ENCODE measurements around the gene TCOF1. TPM values are rescaled to one million over a fixed set of nuclear protein-coding genes. Genes with fewer than 3 reads are reported as not detected.

TCOF1 gene
- total and polyA plus RNA-seq, 2 donors (not counting 1 experiment from before 2014, with no cell fraction given) = 30.9 to 62.4 TPM

GRCh38 chr5:150402229-150402773, 44.8 kb downstream of the TCOF1 start:
- intact Hi-C loops (cut with micrococcal nuclease) = no loop called here
- peaks cover 21 to 67% of the 10 kb centered on the region in 2 donors for H3K4me1 ChIP-seq (ENCODE audit: control insufficient read depth in 2 of 2, insufficient read depth in 2 of 2, low read length in 2 of 2)
- peak overlapping the region; percentile 17 for H3K4me2 ChIP-seq (replicated peaks; ENCODE audit: low read depth, low read length, poor library complexity, severe bottlenecking)
- 68% methylated on average over 2 of the region's 4 CpGs for WGBS (ENCODE audit: insufficient coverage)
- H3K27ac ChIP-seq (ENCODE audit: low read length in 2 of 2) = peak overlapping the region in 1 of 2 donors; percentile 64
- H3K36me3 ChIP-seq (replicated peaks in 1 of 2; ENCODE audit: control extremely low read depth in 1 of 2, control insufficient read depth in 1 of 2, extremely low read depth in 1 of 2, insufficient read depth in 2 of 2, low read length in 1 of 2) = peaks cover 5 to 86% of the 10 kb centered on the region in 2 experiments
- Mint-ChIP-seq H3K9me3 (ENCODE audit: insufficient read depth) (no peaks in the 10 kb centered on the region), H3K4me3 (peak overlapping the region; percentile 8), H3K27ac (peak overlapping the region; percentile 78), H3K4me1 (peaks cover 67% of the 10 kb centered on the region), H3K27me3 (no peaks in the 10 kb centered on the region)
- no peak overlapping the region for H3K4me3 ChIP-seq (ENCODE audit: control extremely low read depth in 1 of 5, extremely low read depth in 1 of 5, insufficient read depth in 1 of 5, low read depth in 2 of 5, low read length in 4 of 5)
- peaks cover 22% of the 10 kb centered on the region for H3K79me2 ChIP-seq (ENCODE audit: control insufficient read depth, insufficient read depth, low read length)
- ATAC-seq (ENCODE audit: low read depth) (no peak), DNase-seq (no peak)
- TF ChIP-seq, protein P1, sequence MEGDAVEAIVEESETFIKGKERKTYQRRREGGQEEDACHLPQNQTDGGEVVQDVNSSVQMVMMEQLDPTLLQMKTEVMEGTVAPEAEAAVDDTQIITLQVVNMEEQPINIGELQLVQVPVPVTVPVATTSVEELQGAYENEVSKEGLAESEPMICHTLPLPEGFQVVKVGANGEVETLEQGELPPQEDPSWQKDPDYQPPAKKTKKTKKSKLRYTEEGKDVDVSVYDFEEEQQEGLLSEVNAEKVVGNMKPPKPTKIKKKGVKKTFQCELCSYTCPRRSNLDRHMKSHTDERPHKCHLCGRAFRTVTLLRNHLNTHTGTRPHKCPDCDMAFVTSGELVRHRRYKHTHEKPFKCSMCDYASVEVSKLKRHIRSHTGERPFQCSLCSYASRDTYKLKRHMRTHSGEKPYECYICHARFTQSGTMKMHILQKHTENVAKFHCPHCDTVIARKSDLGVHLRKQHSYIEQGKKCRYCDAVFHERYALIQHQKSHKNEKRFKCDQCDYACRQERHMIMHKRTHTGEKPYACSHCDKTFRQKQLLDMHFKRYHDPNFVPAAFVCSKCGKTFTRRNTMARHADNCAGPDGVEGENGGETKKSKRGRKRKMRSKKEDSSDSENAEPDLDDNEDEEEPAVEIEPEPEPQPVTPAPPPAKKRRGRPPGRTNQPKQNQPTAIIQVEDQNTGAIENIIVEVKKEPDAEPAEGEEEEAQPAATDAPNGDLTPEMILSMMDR (IDR thresholded peaks at IDR 0.05) = no peak
- TF ChIP-seq EZH2 (IDR thresholded peaks at IDR 0.05; ENCODE audit: borderline replicate concordance, insufficient read depth, low read depth, low read length, poor library complexity, severe bottlenecking) = no peak
- H3K9ac ChIP-seq (ENCODE audit: low read length) = no peak overlapping the region
- no peak overlapping the region for H2AFZ ChIP-seq (ENCODE audit: insufficient read depth, low read depth, low read length, poor library complexity, severe bottlenecking)
- peaks cover 93% of the 10 kb centered on the region for H4K20me1 ChIP-seq (ENCODE audit: control insufficient read depth, insufficient read depth, low read length, poor library complexity, severe bottlenecking)
- H3K27me3 ChIP-seq (replicated peaks in 1 of 4; ENCODE audit: control extremely low read depth in 1 of 4, control insufficient read depth in 3 of 4, insufficient read depth in 4 of 4, low read length in 3 of 4) = no peaks in the 10 kb centered on the region
- ChIA-PET CTCF (interaction anchor here (0.8 to 15.8 kb wide), 2 partner anchors 9 to 32 kb away, joined by 3 to 396 read pairs; no protein-coding TSS in a partner anchor), POLR2A (interaction anchor here (0.8 to 15.5 kb wide), 3 partner anchors 11 to 48 kb away, joined by 3 to 286 read pairs (median 199); partner anchors contain the start of gene CD74)
- peaks cover 0 to 3% (median 0%) of the 10 kb centered on the region in 3 donors for H3K9me3 ChIP-seq (ENCODE audit: control extremely low read depth in 1 of 3, control insufficient read depth in 2 of 3, insufficient read depth in 1 of 3, low read length in 2 of 3)

GRCh38 chr5:150402901-150403342, 45.4 kb downstream of the TCOF1 start:
- H3K4me3 ChIP-seq (ENCODE audit: control extremely low read depth in 1 of 5, extremely low read depth in 1 of 5, insufficient read depth in 1 of 5, low read depth in 2 of 5, low read length in 4 of 5) = peak overlapping the region in 1 of 5 experiments; percentile 0
- no peaks in the 10 kb centered on the region for H3K27me3 ChIP-seq (replicated peaks in 1 of 4; ENCODE audit: control extremely low read depth in 1 of 4, control insufficient read depth in 3 of 4, insufficient read depth in 4 of 4, low read length in 3 of 4)
- H3K4me1 Mint-ChIP-seq = peaks cover 70% of the 10 kb centered on the region
- H3K27me3 Mint-ChIP-seq = no peaks in the 10 kb centered on the region
- H3K9ac ChIP-seq (ENCODE audit: low read length) = no peak overlapping the region
- ChIA-PET CTCF (interaction anchor here (0.8 to 15.8 kb wide), 2 partner anchors 8 to 31 kb away, joined by 3 to 396 read pairs; no protein-coding TSS in a partner anchor), POLR2A (interaction anchor here (11.3 to 15.5 kb wide), 2 partner anchors 10 to 28 kb away, joined by 199 to 286 read pairs; partner anchors contain the start of gene CD74)
- peaks cover 28% of the 10 kb centered on the region for H3K79me2 ChIP-seq (ENCODE audit: control insufficient read depth, insufficient read depth, low read length)
- peaks cover 0 to 3% (median 0%) of the 10 kb centered on the region in 3 donors for H3K9me3 ChIP-seq (ENCODE audit: control extremely low read depth in 1 of 3, control insufficient read depth in 2 of 3, insufficient read depth in 1 of 3, low read length in 2 of 3)
- H3K36me3 ChIP-seq (replicated peaks in 1 of 2; ENCODE audit: control extremely low read depth in 1 of 2, control insufficient read depth in 1 of 2, extremely low read depth in 1 of 2, insufficient read depth in 2 of 2, low read length in 1 of 2) = peaks cover 5 to 91% of the 10 kb centered on the region in 2 experiments
- no peak overlapping the region for H3K27ac ChIP-seq (ENCODE audit: low read length in 2 of 2)
- H4K20me1 ChIP-seq (ENCODE audit: control insufficient read depth, insufficient read depth, low read length, poor library complexity, severe bottlenecking) = peaks cover 99% of the 10 kb centered on the region
- peak overlapping the region; percentile 17 for H3K4me2 ChIP-seq (replicated peaks; ENCODE audit: low read depth, low read length, poor library complexity, severe bottlenecking)
- TF ChIP-seq, protein P1 (IDR thresholded peaks at IDR 0.05) = no peak
- no peak for TF ChIP-seq EZH2 (IDR thresholded peaks at IDR 0.05; ENCODE audit: borderline replicate concordance, insufficient read depth, low read depth, low read length, poor library complexity, severe bottlenecking)
- H3K27ac Mint-ChIP-seq = peak overlapping the region; percentile 78
- 93% methylated on average over 12 of the region's 12 CpGs for WGBS (ENCODE audit: insufficient coverage)
- DNase-seq (peak; percentile 72), ATAC-seq (ENCODE audit: low read depth) (no peak)
- no peak overlapping the region for H2AFZ ChIP-seq (ENCODE audit: insufficient read depth, low read depth, low read length, poor library complexity, severe bottlenecking)
- H3K4me3 Mint-ChIP-seq = peak overlapping the region; percentile 8
- peaks cover 26 to 73% of the 10 kb centered on the region in 2 donors for H3K4me1 ChIP-seq (ENCODE audit: control insufficient read depth in 2 of 2, insufficient read depth in 2 of 2, low read length in 2 of 2)
- no peaks in the 10 kb centered on the region for H3K9me3 Mint-ChIP-seq (ENCODE audit: insufficient read depth)
- intact Hi-C loops (cut with micrococcal nuclease) = no loop called here
